Transverse colon (tissue), 4 donors: ENCODE measurements around the gene TRIP12. TPM values are rescaled to one million over a fixed set of nuclear protein-coding genes. Genes with fewer than 3 reads are reported as not detected.

Experiments used
- small RNA-seq, 4 donors: library from RNA; depleted of rRNA; stranded (forward); fragments of <200 nt; gene quantifications; one replicate each; pipeline ENCODE3, GENCODE V24; 2016
- total RNA-seq, 4 donors: library from RNA; depleted of rRNA; stranded (reverse); fragments of >200 nt; gene quantifications; one replicate each; pipeline ENCODE4 v1.1.0, GENCODE V29; 2016

Gene TRIP12
- total RNA-seq, 4 donors from 2014 or later, result 143 to 238 (median 158) TPM

Small RNAs within 50 kb of the gene (small RNA-seq; reads per million reads assigned to genes)
- gene RNU6-613P (0 to 0.18 (median 0) reads per million in 4 donors), gene RNU6-964P (0 reads per million in 4 donors)

Other genes with a start within 250 kb of the TRIP12 start
- gene DNER, start 207.5 kb downstream of the TRIP12 start, total RNA-seq, result 1 to 10 TPM; 1.9 to 4.9 (median 2.5) TPM
- gene FBXO36, start 494 bp upstream of the TRIP12 start, total RNA-seq, result 1 to 10 TPM in 2 of 4 donors, under 1 TPM in 2; 0.60 to 2.1 (median 1.3) TPM
- 1 to 10 TPM in 2 of 4 donors, under 1 TPM in 1, not detected in 1; 0.68 to 3.2 (median 3.0) TPM for gene SLC16A14, start 146.9 kb upstream of the TRIP12 start, total RNA-seq